BJ (cell line): ENCODE results near the gene HIGD2A. TPM values are rescaled to one million over a fixed set of nuclear protein-coding genes. Genes with fewer than 3 reads are reported as not detected.

Experiments used
- CTCF ChIA-PET: fragments of 350-600 bp; formaldehyde crosslinking; extraction: SDS; loops from one replicate; lab custom pipeline; 2021; ENCODE audit warnings: antibody characterized with exemption, inconsistent platforms; lab: Yijun Ruan, JAX
- POLR2A ChIA-PET: fragments of 300-600 bp; sonication (Branson Sonifier 250); formaldehyde crosslinking; extraction: SDS; loops from one replicate; lab custom pipeline; 2021; ENCODE audit warnings: antibody characterized with exemption; lab: Charles Lee
- DNase-seq: peaks from one replicate; pipeline ENCODE4 v3.0.0-alpha.2; 2011; ENCODE audit warnings: low read depth
- H3K27me3 ChIP-seq: 2 replicates; pipeline ENCODE4 v1.6.0; 2011; ENCODE audit warnings: low read length; ENCODE audit not compliant: control insufficient read depth, insufficient read depth
- H3K36me3 ChIP-seq: 2 replicates; pipeline ENCODE4 v1.5.1; 2011; ENCODE audit warnings: low read length; ENCODE audit not compliant: control insufficient read depth, insufficient read depth
- H3K4me3 ChIP-seq: 2 replicates; pipeline ENCODE4 v1.5.1; 2011; ENCODE audit warnings: low read depth, mild to moderate bottlenecking, control low read depth, low read length
- polyA minus RNA-seq: library from RNA; depleted of rRNA, polyadenylated mRNA; stranded (reverse); fragments of >200 nt; gene quantifications from 2 replicates; pipeline ENCODE4 v1.2.3, GENCODE V29; 2011; rRNA and poly(A)+ RNA removed
- polyA plus RNA-seq: library from polyadenylated mRNA; depleted of rRNA; stranded (reverse); fragments of >200 nt; gene quantifications from 2 replicates; pipeline ENCODE4 v1.2.3, GENCODE V29; 2011; rRNA removed
- TF ChIP-seq, protein P1 (sequence below): IDR thresholded peaks from 2 replicates; pipeline ENCODE4 v1.5.1; 2011; ENCODE audit warnings: low read depth, mild to moderate bottlenecking, control low read depth, inconsistent platforms, low read length, moderate library complexity; ENCODE audit not compliant: insufficient read depth

The HIGD2A gene, protein sequence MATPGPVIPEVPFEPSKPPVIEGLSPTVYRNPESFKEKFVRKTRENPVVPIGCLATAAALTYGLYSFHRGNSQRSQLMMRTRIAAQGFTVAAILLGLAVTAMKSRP
- polyA plus RNA-seq: 104 and 118 TPM in 2 replicates
- 39.4 and 82.3 TPM in 2 replicates for polyA minus RNA-seq

GRCh38 chr5:176388444-176389134, at the start of gene HIGD2A, which contains the start of gene NOP16:
TSS of gene HIGD2A (plus strand) at chr5:176388751. CDS start at chr5:176388820, 69 bp downstream.
TSS of gene NOP16 (minus strand) at chr5:176388598. CDS start at chr5:176388539, 59 bp downstream.
- peak; percentile 92 for DNase-seq
- ChIA-PET POLR2A (no interaction called here), CTCF (no interaction called here)
- TF ChIP-seq, protein P1, sequence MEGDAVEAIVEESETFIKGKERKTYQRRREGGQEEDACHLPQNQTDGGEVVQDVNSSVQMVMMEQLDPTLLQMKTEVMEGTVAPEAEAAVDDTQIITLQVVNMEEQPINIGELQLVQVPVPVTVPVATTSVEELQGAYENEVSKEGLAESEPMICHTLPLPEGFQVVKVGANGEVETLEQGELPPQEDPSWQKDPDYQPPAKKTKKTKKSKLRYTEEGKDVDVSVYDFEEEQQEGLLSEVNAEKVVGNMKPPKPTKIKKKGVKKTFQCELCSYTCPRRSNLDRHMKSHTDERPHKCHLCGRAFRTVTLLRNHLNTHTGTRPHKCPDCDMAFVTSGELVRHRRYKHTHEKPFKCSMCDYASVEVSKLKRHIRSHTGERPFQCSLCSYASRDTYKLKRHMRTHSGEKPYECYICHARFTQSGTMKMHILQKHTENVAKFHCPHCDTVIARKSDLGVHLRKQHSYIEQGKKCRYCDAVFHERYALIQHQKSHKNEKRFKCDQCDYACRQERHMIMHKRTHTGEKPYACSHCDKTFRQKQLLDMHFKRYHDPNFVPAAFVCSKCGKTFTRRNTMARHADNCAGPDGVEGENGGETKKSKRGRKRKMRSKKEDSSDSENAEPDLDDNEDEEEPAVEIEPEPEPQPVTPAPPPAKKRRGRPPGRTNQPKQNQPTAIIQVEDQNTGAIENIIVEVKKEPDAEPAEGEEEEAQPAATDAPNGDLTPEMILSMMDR: no peak
- Histone ChIP-seq H3K4me3 (peak within 1 kb of the TSS; percentile 77), H3K36me3 (peaks cover 16% of the 10 kb centered on the region), H3K27me3 (no peaks in the 10 kb centered on the region)

DNA sequence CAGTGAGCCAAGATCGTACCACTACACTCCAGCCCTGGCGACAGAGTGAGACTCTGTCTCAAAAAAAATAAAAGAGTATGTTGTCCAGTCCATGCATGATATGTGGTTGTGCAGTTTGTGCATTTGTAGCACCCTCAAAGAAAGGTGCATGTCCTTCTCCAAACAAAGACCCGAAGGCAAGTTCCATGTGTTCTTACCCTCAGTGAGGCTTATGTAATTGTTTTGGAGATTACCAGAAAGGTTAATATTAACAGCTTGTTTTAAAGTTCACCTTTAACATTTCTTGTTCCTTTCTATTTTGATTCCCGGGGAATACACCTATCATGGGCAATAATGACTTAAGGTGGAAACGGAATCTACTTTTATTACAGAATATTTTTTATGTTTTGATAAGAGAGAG, 49.2 kb upstream of the HIGD2A start:
- DNase-seq: no peak
- H3K27me3 ChIP-seq: no peaks in the 10 kb centered on the region
- TF ChIP-seq, protein P1: no peak
- CTCF ChIA-PET: interaction anchor here (1.5 kb wide), 1 partner anchor 17 kb away, joined by 3 read pairs; no protein-coding TSS in a partner anchor
- POLR2A ChIA-PET: no interaction called here
- H3K4me3 ChIP-seq: no peak overlapping the region
- H3K36me3 ChIP-seq: peaks cover 1% of the 10 kb centered on the region

DNA sequence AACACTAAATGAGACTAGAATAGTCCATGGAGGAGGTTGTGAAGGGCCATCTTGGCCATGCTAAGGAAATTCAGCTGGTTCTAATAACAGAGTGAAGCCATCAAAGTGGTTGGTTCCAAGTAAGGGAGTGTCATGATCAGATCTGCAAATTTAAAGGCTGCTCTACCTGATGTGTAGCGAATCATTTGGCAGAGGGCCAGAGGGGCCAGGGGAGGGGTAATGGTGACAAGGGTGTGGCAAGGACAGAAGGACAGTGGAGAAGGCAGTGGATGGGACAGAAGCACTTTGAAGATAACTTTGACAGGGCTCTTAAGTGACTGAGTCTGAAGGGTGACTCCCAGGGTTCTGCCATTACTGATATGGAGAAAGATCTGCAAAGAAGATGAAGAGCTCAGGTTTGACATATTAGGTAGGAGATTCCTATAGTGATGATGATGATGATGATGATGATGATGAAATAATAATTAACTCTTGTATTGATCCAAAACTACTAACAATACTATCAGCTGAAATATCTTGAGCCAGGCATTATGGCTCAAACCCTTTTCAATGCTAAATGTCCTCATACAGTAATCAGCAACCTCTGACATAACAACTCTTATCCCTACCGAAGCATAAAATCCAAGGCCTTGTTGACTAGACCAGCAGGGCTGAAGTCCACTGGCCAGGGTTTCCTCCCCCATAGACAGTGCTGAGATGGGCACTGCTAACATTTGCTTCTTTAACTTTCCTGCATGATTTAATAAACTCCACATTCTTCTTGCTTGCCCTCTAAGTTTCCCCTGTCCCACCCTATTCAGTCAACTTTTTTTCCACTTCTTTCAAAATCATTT, 47.0 kb upstream of the HIGD2A start:
- no peaks in the 10 kb centered on the region for H3K27me3 ChIP-seq
- peaks cover 9% of the 10 kb centered on the region for H3K36me3 ChIP-seq
- no peak overlapping the region for H3K4me3 ChIP-seq
- DNase-seq: no peak
- CTCF ChIA-PET: no interaction called here
- TF ChIP-seq, protein P1: no peak
- POLR2A ChIA-PET: no interaction called here

DNA sequence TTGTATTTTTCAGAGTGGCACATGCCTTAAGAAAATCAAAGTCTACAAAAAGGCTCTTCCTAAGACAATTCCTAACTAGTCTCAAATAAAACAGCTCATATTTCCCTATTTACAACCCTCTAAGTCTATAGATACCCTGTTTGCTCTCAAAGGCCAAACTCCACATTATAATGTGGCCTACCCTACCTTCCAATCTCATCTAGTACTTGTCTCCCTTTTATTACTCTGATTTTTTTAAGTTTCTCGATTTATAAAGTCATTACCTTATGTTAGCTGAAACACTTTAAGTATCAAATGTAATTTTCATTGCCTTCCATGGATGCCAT, 46.4 kb upstream of the HIGD2A start:
- ChIA-PET POLR2A (no interaction called here), CTCF (no interaction called here)
- TF ChIP-seq, protein P1: no peak
- Histone ChIP-seq H3K27me3 (no peaks in the 10 kb centered on the region), H3K36me3 (peaks cover 12% of the 10 kb centered on the region), H3K4me3 (no peak overlapping the region)
- no peak for DNase-seq
